ENCODE data around the gene CDH15. TPM values are rescaled to one million over a fixed set of nuclear protein-coding genes. Genes with fewer than 3 reads are reported as not detected.
A peak's percentile ranks its signal among the peaks of the same experiment; 100 is the strongest.

The CDH15 gene
- total RNA-seq, 1 experiment from 2014 or later = not detected

GRCh38 chr16:89198417-89199240 lies 27.1 kb downstream of the CDH15 start:
- DNase-seq (ENCODE audit: low spot score) = no peak

GRCh38 chr16:89199241-89200123 lies 27.9 kb downstream of the CDH15 start:
- DNase-seq (ENCODE audit: low spot score) = no peak

- DNase-seq (ENCODE audit: low spot score) = no peak
Observed at GRCh38 chr16:89200124-89200849, 28.7 kb downstream of the CDH15 start, which contains the start of gene SLC22A31. SLC22A31 (minus strand) TSS chr16:89200537; CDS start chr16:89200501, 36 bp downstream.

GRCh38 chr16:89200850-89201411 lies 29.4 kb downstream of the CDH15 start:
- no peak for DNase-seq (ENCODE audit: low spot score)

- DNase-seq (ENCODE audit: low spot score) = no peak
Observed at GRCh38 chr16:89201439-89202377, 30.2 kb downstream of the CDH15 start.

- DNase-seq (ENCODE audit: low spot score) = no peak
Observed at GRCh38 chr16:89202422-89203215, 31.1 kb downstream of the CDH15 start.

- DNase-seq (ENCODE audit: low spot score) = no peak
Observed at GRCh38 chr16:89207993-89208392, 36.4 kb downstream of the CDH15 start.

GRCh38 chr16:89209522-89210044 lies 38.0 kb downstream of the CDH15 start:
- no peak for DNase-seq (ENCODE audit: low spot score)

GRCh38 chr16:89210165-89210903 lies 38.8 kb downstream of the CDH15 start:
- DNase-seq (ENCODE audit: low spot score) = no peak

GRCh38 chr16:89210904-89211515 lies 39.5 kb downstream of the CDH15 start:
- no peak for DNase-seq (ENCODE audit: low spot score)

GRCh38 chr16:89216315-89217137 lies 45.0 kb downstream of the CDH15 start:
- DNase-seq (ENCODE audit: low spot score) = peak; percentile 80

- no peak for DNase-seq (ENCODE audit: low spot score)
Observed at GRCh38 chr16:89217138-89217387, 45.5 kb downstream of the CDH15 start.

GRCh38 chr16:89217388-89218191 lies 46.0 kb downstream of the CDH15 start, which contains the start of gene ZNF778:
ZNF778 (plus strand) TSS chr16:89217703; CDS start chr16:89221128, 3,425 bp downstream.
- DNase-seq (ENCODE audit: low spot score) = peak; percentile 83

GRCh38 chr16:89219365-89219764 lies 47.8 kb downstream of the CDH15 start:
- no peak for DNase-seq (ENCODE audit: low spot score)

- DNase-seq (ENCODE audit: low spot score) = no peak
Observed at GRCh38 chr16:89221604-89222003, 50.1 kb downstream of the CDH15 start.

GRCh38 chr16:89222931-89223330 lies 51.4 kb downstream of the CDH15 start:
- DNase-seq (ENCODE audit: low spot score) = no peak

Measured in HT-29 (cell line).